ENCODE measurements around the gene SPOPL. TPM values are rescaled to one million over a fixed set of nuclear protein-coding genes. Genes with fewer than 3 reads are reported as not detected.

SPOPL gene
- polyA plus RNA-seq, 2 of the 4 experiments (the other 2 are of a cell fraction): 7.2 to 16.9 TPM

DNA sequence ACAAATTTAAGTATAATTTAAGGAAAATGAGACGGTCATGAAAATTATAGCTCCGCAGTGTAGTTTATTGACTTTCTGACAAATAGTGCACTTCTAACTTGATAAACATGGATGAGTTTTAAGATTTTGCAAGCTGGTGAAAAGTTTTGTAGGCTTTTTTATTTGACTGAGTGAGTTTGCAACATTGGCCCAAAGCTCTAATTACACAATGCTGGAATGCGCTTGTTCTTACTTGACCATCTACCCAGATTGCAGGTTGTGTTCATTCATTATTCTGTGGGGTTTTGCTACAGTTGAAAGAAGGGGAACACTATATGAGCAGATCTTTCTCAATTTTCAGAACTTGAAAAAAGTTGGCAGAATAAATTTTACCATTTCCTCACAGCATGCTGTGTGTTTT is 13.5 kb downstream of the SPOPL start (continued):
- TF ChIP-seq BHLHE40 (IDR thresholded peaks at IDR 0.05; ENCODE audit: low read depth, low read length) (no peak), FOSL2 (IDR thresholded peaks at IDR 0.05) (no peak), FOSL2 (CRISPR knock-in tag; IDR thresholded peaks at IDR 0.05) (no peak)

DNA sequence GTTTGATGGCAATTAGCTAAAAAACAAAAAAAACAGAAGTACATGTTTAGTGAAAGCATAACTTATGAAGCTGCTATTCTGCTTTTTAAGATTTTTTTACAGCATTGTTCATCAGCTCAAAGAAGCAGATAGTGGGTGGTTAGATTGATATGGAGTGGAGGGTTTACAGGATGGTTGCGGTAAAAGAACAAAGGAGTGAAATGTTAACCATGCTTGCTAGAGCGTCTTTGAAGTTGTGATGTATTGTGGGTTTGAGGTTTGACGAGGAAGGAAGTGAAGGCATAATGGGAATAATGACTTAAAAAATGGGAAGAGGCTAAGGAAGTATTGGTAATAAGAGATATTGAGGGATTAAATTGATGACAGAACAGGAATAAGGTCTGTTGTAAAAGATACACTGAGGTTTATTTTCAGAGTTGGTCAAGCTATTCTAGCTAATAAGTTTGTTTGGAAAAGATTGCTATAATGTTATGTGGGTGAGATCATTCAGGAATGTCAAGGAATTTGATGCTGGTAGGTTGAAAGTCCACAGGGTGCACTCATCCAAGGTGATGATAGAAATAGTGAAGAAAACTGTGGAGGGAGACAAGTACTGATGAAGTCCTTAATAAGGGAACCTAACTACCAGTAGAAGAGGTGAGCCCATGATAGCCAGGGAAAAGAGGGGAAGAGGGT is 14.6 kb downstream of the SPOPL start:
- FAIRE-seq: no peak
- POLR2A ChIA-PET: interaction anchor here (1.2 kb wide), 1 partner anchor 13 kb away, joined by 5 read pairs; no protein-coding TSS in a partner anchor
- CTCF ChIA-PET: no interaction called here
- no peak overlapping the region for H3K4me3 ChIP-seq
- DNase-seq (ENCODE audit: low read depth in 1 of 2, low spot score in 1 of 2): peak in 1 of 2 experiments; percentile 19
- H3K27ac ChIP-seq: no peak overlapping the region
- peak overlapping the region; percentile 56 for H3K4me2 ChIP-seq
- H3K4me1 ChIP-seq: peaks cover 26% of the 10 kb centered on the region
- WGBS (ENCODE audit: missing lambda C conversion rate): 76% methylated on average over 3 of the region's 3 CpGs
- H3K9me3 ChIP-seq: no peaks in the 10 kb centered on the region
- TF ChIP-seq HOXA7 (CRISPR knock-in tag; IDR thresholded peaks at IDR 0.05) (no peak), CEBPB (IDR thresholded peaks at IDR 0.05) (no peak), EHF (CRISPR knock-in tag; IDR thresholded peaks at IDR 0.05) (no peak), FOSB (CRISPR knock-in tag; IDR thresholded peaks at IDR 0.05) (no peak), HEYL (CRISPR knock-in tag; IDR thresholded peaks at IDR 0.05) (no peak), CHD4 (IDR thresholded peaks at IDR 0.05; ENCODE audit: borderline replicate concordance) (no peak), CBX2 (IDR thresholded peaks at IDR 0.05; ENCODE audit: borderline replicate concordance, low read depth) (no peak), ZC3H11A (IDR thresholded peaks at IDR 0.05) (no peak), NR3C1 (IDR thresholded peaks at IDR 0.05) (no peak)
- TF ChIP-seq, protein P1, sequence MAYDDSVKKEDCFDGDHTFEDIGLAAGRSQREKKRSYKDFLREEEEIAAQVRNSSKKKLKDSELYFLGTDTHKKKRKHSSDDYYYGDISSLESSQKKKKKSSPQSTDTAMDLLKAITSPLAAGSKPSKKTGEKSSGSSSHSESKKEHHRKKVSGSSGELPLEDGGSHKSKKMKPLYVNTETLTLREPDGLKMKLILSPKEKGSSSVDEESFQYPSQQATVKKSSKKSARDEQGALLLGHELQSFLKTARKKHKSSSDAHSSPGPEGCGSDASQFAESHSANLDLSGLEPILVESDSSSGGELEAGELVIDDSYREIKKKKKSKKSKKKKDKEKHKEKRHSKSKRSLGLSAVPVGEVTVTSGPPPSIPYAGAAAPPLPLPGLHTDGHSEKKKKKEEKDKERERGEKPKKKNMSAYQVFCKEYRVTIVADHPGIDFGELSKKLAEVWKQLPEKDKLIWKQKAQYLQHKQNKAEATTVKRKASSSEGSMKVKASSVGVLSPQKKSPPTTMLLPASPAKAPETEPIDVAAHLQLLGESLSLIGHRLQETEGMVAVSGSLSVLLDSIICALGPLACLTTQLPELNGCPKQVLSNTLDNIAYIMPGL (CRISPR knock-in tag; IDR thresholded peaks at IDR 0.05; ENCODE audit: borderline replicate concordance): no peak
- TF ChIP-seq, protein P2, sequence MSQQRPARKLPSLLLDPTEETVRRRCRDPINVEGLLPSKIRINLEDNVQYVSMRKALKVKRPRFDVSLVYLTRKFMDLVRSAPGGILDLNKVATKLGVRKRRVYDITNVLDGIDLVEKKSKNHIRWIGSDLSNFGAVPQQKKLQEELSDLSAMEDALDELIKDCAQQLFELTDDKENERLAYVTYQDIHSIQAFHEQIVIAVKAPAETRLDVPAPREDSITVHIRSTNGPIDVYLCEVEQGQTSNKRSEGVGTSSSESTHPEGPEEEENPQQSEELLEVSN (IDR thresholded peaks at IDR 0.05; ENCODE audit: borderline replicate concordance, low read depth): no peak
- TF ChIP-seq, protein P3, sequence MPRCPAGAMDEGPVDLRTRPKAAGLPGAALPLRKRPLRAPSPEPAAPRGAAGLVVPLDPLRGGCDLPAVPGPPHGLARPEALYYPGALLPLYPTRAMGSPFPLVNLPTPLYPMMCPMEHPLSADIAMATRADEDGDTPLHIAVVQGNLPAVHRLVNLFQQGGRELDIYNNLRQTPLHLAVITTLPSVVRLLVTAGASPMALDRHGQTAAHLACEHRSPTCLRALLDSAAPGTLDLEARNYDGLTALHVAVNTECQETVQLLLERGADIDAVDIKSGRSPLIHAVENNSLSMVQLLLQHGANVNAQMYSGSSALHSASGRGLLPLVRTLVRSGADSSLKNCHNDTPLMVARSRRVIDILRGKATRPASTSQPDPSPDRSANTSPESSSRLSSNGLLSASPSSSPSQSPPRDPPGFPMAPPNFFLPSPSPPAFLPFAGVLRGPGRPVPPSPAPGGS (IDR thresholded peaks at IDR 0.05): no peak
- peak in 1 of 2 experiments; percentile 71; a peak in 3 of 6 replicates for ATAC-seq

DNA sequence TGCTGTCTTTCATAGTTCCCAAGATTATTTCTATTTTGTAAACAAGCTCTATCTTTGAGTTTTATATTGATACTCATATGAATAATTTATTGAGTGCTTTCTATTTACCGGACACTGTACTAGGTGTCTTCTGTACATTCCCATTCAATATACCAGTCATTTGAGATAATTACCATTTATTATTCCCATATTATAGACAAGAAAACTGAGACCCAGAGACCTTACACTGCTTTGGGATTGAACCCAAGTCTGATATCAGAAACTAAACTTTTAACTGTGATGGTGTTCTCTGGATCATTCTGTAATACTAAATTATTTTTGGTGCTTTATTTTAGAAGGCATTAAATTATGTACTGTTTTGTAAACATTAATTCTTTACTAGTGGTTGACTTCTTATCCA is 17.3 kb downstream of the SPOPL start:
- no peaks in the 10 kb centered on the region for H3K9me3 ChIP-seq
- H3K4me1 ChIP-seq: peaks cover 19% of the 10 kb centered on the region
- DNase-seq (ENCODE audit: low read depth in 1 of 2, low spot score in 1 of 2) (no peak), ATAC-seq (no peak), FAIRE-seq (no peak)
- 92% methylated on average over 1 of the region's 1 CpG for WGBS (ENCODE audit: missing lambda C conversion rate)
- no peak overlapping the region for H3K27ac ChIP-seq
- ChIA-PET CTCF (no interaction called here), POLR2A (no interaction called here)
- H3K4me3 ChIP-seq: no peak overlapping the region
- H3K4me2 ChIP-seq: no peak overlapping the region
- TF ChIP-seq CHD2 (IDR thresholded peaks at IDR 0.05; ENCODE audit: low read length, partially characterized antibody) (no peak), FOSL2 (IDR thresholded peaks at IDR 0.05) (no peak), FOSL2 (CRISPR knock-in tag; IDR thresholded peaks at IDR 0.05) (no peak), HOXA7 (CRISPR knock-in tag; IDR thresholded peaks at IDR 0.05) (no peak), ESRRA (IDR thresholded peaks at IDR 0.05; ENCODE audit: borderline replicate concordance, low read length) (no peak), CBX2 (IDR thresholded peaks at IDR 0.05; ENCODE audit: borderline replicate concordance, low read depth) (no peak), MYC (IDR thresholded peaks at IDR 0.05; ENCODE audit: borderline replicate concordance, low read length) (no peak), RARB (CRISPR knock-in tag; IDR thresholded peaks at IDR 0.05) (no peak), KDM1A (IDR thresholded peaks at IDR 0.05; ENCODE audit: low read depth) (no peak), NR3C1 (IDR thresholded peaks at IDR 0.05) (no peak), HDAC2 (IDR thresholded peaks at IDR 0.05) (no peak), HEYL (CRISPR knock-in tag; IDR thresholded peaks at IDR 0.05) (no peak), GATA3 (IDR thresholded peaks at IDR 0.05; ENCODE audit: borderline replicate concordance) (no peak)
- TF ChIP-seq, protein P4, sequence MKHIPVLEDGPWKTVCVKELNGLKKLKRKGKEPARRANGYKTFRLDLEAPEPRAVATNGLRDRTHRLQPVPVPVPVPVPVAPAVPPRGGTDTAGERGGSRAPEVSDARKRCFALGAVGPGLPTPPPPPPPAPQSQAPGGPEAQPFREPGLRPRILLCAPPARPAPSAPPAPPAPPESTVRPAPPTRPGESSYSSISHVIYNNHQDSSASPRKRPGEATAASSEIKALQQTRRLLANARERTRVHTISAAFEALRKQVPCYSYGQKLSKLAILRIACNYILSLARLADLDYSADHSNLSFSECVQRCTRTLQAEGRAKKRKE (CRISPR knock-in tag; IDR thresholded peaks at IDR 0.05; ENCODE audit: low read depth): no peak
- TF ChIP-seq, protein P1 (CRISPR knock-in tag; IDR thresholded peaks at IDR 0.05; ENCODE audit: borderline replicate concordance): no peak
- TF ChIP-seq, protein P5, sequence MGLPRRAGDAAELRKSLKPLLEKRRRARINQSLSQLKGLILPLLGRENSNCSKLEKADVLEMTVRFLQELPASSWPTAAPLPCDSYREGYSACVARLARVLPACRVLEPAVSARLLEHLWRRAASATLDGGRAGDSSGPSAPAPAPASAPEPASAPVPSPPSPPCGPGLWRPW (IDR thresholded peaks at IDR 0.05): no peak
- TF ChIP-seq, protein P6, sequence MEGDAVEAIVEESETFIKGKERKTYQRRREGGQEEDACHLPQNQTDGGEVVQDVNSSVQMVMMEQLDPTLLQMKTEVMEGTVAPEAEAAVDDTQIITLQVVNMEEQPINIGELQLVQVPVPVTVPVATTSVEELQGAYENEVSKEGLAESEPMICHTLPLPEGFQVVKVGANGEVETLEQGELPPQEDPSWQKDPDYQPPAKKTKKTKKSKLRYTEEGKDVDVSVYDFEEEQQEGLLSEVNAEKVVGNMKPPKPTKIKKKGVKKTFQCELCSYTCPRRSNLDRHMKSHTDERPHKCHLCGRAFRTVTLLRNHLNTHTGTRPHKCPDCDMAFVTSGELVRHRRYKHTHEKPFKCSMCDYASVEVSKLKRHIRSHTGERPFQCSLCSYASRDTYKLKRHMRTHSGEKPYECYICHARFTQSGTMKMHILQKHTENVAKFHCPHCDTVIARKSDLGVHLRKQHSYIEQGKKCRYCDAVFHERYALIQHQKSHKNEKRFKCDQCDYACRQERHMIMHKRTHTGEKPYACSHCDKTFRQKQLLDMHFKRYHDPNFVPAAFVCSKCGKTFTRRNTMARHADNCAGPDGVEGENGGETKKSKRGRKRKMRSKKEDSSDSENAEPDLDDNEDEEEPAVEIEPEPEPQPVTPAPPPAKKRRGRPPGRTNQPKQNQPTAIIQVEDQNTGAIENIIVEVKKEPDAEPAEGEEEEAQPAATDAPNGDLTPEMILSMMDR (IDR thresholded peaks at IDR 0.05): no peak
